Ramos (cell line): ENCODE results near the gene UCK2.
"Not testable (repeated sequence)": the region's sequence is repeated elsewhere in the genome, so short reads cannot be mapped to it uniquely, and the experiment has no call there.

ENCODE experiments used
- in situ Hi-C: fragments of 300-500 bp; cut with MboI; formaldehyde crosslinking; loops from one replicate; pipeline ENCODE4 v1.14.3; 2022; ENCODE audit warnings: low sequenced_read_pairs; ENCODE audit not compliant: unreplicated experiment

UCK2 gene

DNA sequence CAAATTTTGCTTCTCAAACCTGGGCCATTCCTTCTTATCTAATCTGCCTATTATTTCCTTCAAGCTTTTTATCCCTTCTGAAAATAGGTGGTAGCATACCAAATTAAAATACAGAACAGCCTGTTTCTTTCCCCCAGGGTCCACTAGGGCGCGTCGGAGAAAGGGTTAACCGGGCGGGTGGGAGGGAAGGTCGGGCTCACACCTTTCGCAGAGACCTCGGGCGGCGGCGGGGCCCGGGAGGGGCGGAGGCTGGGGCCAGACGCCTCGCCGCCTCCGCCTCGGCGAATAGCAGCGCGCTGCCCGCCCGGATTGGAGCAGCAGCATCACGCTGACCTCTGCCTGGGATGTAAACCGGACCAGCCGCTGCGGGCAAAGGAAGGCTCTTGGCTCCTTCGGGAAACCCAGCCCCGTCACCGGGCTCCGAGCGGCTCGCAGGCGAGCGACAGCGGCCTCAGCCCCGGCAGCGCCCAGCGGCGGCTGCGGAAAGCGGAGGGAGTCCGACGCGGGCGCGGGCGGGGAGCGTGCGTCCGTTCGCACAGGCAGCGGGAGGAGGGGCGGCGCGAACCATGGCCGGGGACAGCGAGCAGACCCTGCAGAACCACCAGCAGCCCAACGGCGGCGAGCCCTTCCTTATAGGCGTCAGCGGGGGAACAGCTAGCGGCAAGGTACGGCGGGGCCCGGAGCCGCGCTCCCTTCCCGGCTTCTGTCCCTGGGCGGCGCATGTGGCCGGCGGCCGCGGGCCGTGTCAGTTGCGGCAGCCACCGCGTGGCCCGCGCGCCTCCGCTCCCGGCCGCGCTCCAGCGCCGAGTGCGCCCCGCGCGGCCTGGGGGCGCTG lies at the start of gene UCK2:
UCK2 (plus strand) TSS at position 347 of the 835 bp plus-strand sequence; CDS start at position 567, 220 bp downstream.
- in situ Hi-C loops: no loop called here

DNA sequence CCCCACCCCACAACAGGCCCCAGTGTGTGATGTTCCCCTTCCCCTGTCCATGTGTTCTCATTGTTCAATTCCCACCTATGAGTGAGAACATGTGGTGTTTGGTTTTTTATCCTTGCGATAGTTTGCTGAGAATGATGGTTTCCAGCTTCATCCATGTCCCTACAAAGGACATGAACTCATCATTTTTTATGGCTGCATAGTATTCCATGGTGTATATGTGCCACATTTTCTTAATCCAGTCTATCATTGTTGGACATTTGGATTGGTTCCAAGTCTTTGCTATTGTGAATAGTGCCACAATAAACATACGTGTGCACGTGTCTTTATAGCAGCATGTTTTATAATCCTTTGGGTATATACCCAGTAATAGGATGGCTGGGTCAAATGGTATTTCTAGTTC lies 49.2 kb upstream of the UCK2 start:
- in situ Hi-C loops: not testable (repeated sequence)

GRCh38 chr1:165783519-165783918 lies 43.9 kb upstream of the UCK2 start:
- in situ Hi-C loops: not testable (repeated sequence)

DNA sequence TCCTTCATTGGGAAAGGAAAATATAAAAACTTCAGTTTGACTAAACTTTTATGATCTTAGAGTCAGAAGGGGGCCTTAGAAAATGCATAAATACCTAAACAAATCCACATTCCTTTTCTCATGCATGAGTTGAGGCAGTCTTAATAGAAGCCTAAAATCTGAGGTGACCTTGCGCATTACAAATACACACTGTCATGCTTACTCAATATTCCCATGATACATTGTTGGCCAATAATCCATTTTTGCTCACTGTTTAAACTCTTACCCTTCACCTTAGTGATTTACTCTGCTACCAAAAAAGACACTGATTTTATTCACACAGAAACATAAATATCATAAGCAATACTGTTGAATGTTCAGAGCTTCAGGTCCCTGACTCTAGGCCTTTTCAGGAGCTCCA lies 39.7 kb upstream of the UCK2 start:
- in situ Hi-C loops: no loop called here

DNA sequence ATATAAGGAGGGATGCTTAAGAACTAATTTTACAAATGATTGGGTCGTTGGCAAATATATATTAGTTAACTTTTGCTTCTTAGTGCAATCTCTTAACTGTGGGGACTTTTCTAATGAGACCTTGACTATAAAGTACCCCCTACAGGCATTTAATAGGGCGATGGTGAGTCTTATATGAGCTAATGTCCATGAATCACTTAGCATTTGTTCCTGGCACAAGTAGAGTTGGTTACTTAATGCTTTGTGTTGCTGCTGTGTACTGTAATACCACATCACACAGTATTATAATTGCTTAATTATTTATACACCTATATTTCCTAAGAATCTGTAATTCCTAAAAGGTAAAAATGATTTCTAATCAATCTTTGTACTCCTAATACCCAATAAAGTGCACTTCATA lies 33.5 kb upstream of the UCK2 start:
- in situ Hi-C loops: no loop called here

DNA sequence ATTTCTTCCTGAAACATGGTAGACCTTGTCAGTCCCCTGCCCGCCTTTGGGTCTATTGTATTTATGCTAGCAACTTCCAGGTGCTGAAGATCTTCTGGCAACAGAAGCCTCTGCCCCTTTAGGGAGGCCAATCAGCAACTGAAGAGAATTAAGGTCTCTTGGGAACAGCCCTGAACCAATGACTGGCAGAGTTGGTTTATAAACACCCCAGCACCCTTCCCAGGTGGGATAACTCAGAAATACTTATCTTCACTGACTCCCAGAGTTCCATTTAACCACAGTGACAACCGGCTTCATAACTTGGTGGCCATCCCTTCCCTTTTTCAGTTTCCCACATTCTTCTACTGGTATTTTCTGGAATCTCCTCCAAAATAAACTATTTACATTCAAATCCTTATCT lies 31.5 kb upstream of the UCK2 start:
- in situ Hi-C loops: no loop called here

- in situ Hi-C loops: no loop called here
Observed at GRCh38 chr1:165799387-165799786, 28.0 kb upstream of the UCK2 start.

- in situ Hi-C loops: not testable (repeated sequence)
Observed at GRCh38 chr1:165804513-165804912, 22.9 kb upstream of the UCK2 start.

- in situ Hi-C loops: no loop called here
Observed at GRCh38 chr1:165807613-165808012, 19.8 kb upstream of the UCK2 start.

- in situ Hi-C loops: no loop called here
Observed at GRCh38 chr1:165815725-165816124, 11.7 kb upstream of the UCK2 start.

DNA sequence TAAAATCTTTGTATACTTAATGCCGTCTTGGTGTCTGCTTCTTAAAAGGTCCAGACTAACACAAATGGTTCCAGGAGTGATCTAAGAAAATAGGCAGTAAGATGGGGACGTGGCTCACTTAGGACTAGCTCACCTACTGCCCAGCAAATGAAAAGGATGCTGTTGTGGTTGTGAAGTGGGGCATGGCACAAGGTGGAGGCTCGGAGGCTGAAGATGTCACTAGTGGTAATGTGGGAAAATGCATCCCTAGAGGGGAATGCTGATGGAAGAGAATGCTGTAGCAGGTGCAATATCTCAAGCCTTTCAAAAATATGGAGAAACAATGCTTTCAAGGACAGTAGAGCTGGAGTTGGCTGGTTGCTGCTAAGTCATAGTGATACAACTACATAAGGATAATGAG lies 11.3 kb upstream of the UCK2 start:
- in situ Hi-C loops: no loop called here

DNA sequence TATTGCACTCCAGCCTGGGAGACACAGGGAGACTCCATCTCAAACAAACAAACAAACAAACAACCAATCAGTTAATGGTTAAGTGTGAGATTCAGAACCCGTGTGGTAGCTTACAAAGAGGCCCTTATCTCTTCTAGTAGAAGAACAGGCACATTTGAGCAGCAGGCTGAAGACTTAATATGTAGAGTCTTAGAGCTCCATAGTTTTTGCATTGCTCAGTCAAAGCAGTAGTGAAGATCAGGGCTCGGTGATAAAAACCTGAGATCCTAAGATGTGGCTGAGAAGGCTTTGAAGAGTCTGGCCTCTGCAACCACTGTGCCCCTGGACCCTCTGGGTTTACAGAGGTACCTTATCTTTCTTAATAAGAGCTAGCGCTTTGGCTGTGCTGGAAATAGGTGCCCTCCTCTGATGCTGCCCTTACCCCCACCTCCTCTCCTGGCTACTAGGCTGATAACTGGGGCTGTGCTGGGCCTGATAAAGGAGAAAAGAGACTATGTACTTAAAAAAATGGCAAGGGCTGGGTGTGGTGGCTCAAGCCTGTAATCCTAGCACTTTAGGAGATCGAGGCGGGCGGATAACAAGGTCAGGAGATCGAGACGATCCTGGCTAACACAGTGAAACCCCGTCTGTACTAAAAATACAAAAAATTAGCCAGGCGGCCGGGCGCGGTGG lies 10.5 kb upstream of the UCK2 start:
- in situ Hi-C loops: no loop called here

DNA sequence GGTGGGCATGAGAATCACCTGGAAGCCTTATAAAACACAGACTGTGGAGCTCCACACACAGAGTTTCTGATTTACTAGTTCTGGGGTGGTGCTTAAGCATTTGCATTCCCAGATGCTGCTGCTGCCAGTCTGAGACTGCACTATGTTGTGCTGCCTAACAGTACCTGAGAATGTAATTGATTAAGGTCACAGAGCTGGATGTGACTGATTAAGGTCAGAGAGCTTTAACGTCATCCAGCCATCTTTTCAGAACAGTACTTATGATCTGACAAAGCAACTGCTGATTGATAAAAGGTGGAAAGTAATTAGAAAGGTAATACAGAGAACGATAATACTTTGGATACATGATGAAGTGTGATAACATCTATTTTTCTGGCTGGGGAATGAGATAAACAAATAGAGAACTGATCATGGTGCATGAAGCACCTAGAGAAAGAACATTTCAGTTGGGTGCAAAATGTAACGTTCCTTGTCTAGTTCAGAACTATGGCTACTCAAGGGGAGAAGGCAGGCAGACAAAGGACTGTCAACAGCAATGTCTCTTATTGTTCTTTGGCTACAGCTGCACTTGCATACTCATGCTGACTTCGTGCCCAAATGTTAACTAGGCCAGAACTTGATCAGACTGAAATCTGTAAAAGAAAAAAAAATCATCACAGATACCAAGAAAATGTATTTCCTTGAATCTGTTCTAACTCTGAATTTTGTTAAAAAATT lies 3.7 kb upstream of the UCK2 start:
- in situ Hi-C loops: no loop called here

GRCh38 chr1:165824269-165824643 lies 3.2 kb upstream of the UCK2 start:
- in situ Hi-C loops: no loop called here

- in situ Hi-C loops: no loop called here
Observed at GRCh38 chr1:165826565-165827267, 698 bp upstream of the UCK2 start.

- in situ Hi-C loops: no loop called here
Observed at GRCh38 chr1:165828103-165828668, 772 bp downstream of the UCK2 start.

GRCh38 chr1:165828669-165829329 lies 1.4 kb downstream of the UCK2 start:
- in situ Hi-C loops: no loop called here

DNA sequence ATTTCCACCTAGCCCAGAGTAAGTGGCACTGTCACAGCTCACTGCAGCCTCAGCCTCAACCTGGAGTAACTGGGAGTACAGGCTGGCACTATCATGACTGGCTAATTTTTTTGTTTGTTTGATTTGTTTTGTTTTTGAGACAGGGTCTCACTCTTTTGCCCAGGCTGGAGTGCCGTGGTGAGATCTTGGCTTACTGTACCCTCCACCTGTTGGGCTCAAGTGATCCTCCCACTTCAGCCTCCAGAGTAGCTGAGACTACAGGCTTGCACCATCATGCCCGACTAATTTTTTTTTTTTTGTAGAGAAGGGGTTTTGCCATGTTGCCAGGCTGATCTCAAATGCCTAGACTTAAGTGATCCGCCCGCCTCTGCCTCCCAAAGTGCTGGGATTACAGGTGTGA lies 2.5 kb downstream of the UCK2 start:
- in situ Hi-C loops: no loop called here

GRCh38 chr1:165831146-165831545 lies 3.7 kb downstream of the UCK2 start:
- in situ Hi-C loops: no loop called here

- in situ Hi-C loops: no loop called here
Observed at GRCh38 chr1:165832902-165833301, 5.5 kb downstream of the UCK2 start.
